T47D (cell line): Measurements from ENCODE around the gene GSTM2.
"Not testable (repeated sequence)": the region's sequence is repeated elsewhere in the genome, so short reads cannot be mapped to it uniquely, and the experiment has no call there.

Experiments used
- DNase-seq, 2 experiments: peaks; one replicate each; pipeline versions ENCODE4 v3.0.0 to v3.0.0-alpha.2; 2011 to 2012; ENCODE audit warnings: low read depth in 1 of 2, low spot score in 1 of 2
- JUND ChIP-seq: IDR thresholded peaks from 2 replicates; pipeline ENCODE4 v1.6.1; 2012; ENCODE audit warnings: low read depth
- in situ Hi-C: cut with HindIII; loops from 2 replicates; pipeline ENCODE4 v1.10.0; 2016; ENCODE audit warnings: low sequenced_read_pairs, low pct_unique_long_range_greater_than_20kb

The GSTM2 gene

GRCh38 chr1:109687641-109688499 lies 20.0 kb downstream of the GSTM2 start, which contains the start of gene GSTM1:
Gene GSTM1 (plus strand): TSS chr1:109687817. CDS start chr1:109687874, 57 bp downstream.
- no peak for DNase-seq
- no peak for TF ChIP-seq JUND
- in situ Hi-C loops = no loop called here

- no peak for TF ChIP-seq JUND
- no peak for DNase-seq
- in situ Hi-C loops = no loop called here
Measured at GRCh38 chr1:109689844-109690405, 22.1 kb downstream of the GSTM2 start.

- no peak for DNase-seq
- no peak for TF ChIP-seq JUND
- in situ Hi-C loops = no loop called here
Measured at GRCh38 chr1:109691759-109692158, 23.9 kb downstream of the GSTM2 start.

GRCh38 chr1:109694400-109694799 lies 26.5 kb downstream of the GSTM2 start:
- in situ Hi-C loops, DNase-seq: not testable (repeated sequence)

- in situ Hi-C loops, DNase-seq: not testable (repeated sequence)
Measured at GRCh38 chr1:109695138-109695537, 27.3 kb downstream of the GSTM2 start.

- DNase-seq = no peak
- TF ChIP-seq JUND = no peak
Measured at GRCh38 chr1:109697066-109697465, 29.2 kb downstream of the GSTM2 start.

GRCh38 chr1:109697861-109698260 lies 30.0 kb downstream of the GSTM2 start:
- in situ Hi-C loops, DNase-seq: not testable (repeated sequence)

More at GRCh38 chr1:109697066-109697465, 29.2 kb downstream of the GSTM2 start:
- in situ Hi-C loops = no loop called here

GRCh38 chr1:109702940-109703339 lies 35.1 kb downstream of the GSTM2 start:
- in situ Hi-C loops, DNase-seq: not testable (repeated sequence)

GRCh38 chr1:109704173-109704572 lies 36.3 kb downstream of the GSTM2 start:
- peak in 1 of 2 experiments; percentile 34 for DNase-seq
- in situ Hi-C loops = no loop called here
- no peak for TF ChIP-seq JUND

- in situ Hi-C loops = no loop called here
- no peak for TF ChIP-seq JUND
- DNase-seq = peak in 1 of 2 experiments; percentile 90
Measured at GRCh38 chr1:109705411-109705810, 37.6 kb downstream of the GSTM2 start.

- DNase-seq, in situ Hi-C loops: not testable (repeated sequence)
Measured at GRCh38 chr1:109708949-109709348, 41.1 kb downstream of the GSTM2 start.

- in situ Hi-C loops, DNase-seq: not testable (repeated sequence)
Measured at GRCh38 chr1:109709822-109710221, 42.0 kb downstream of the GSTM2 start.

- in situ Hi-C loops, DNase-seq: not testable (repeated sequence)
Measured at GRCh38 chr1:109711593-109712320, 43.9 kb downstream of the GSTM2 start, which contains the start of gene GSTM5. Gene GSTM5 (plus strand): TSS chr1:109712251. CDS start chr1:109712313, 62 bp downstream.
